Cardiac septum (tissue), 1 donor: ENCODE results near the gene ZC3H11A. TPM values are rescaled to one million over a fixed set of nuclear protein-coding genes. Genes with fewer than 3 reads are reported as not detected.
"Not testable (repeated sequence)": the region's sequence is repeated elsewhere in the genome, so short reads cannot be mapped to it uniquely, and the experiment has no call there.

ENCODE experiments used
- DNase-seq: peaks from one replicate; pipeline ENCODE4 v3.0.0-alpha.2; 2020; ENCODE audit warnings: low spot score
- intact Hi-C: fragments of 100-400 bp; cut with DNase I; formaldehyde crosslinking; loops from one replicate; pipeline ENCODE4 v1.14.0; 2022
- long read RNA-seq: library from polyadenylated mRNA; unstranded; transcript quantifications from one replicate; pipeline ENCODE4 v2.0.0, GENCODE V29; 2021
- total RNA-seq: library from RNA; stranded (reverse); fragmentation: NEBNext Ultra II Directional; extraction: Animal tissue kit (Norgen Biotek cat#: 25700); gene quantifications from one replicate; pipeline ENCODE4 v1.2.1, GENCODE V29; 2021
- donor health status: DM: no; HTN: no; CAD: no.

Gene ZC3H11A
- 46.9 TPM for total RNA-seq
- long read RNA-seq, full-length matches to known transcripts: 4 of 22 reads
- long read RNA-seq, partial matches to known transcripts: 7 of 22 reads
- long read RNA-seq, other reads (novel, unspliced or antisense): 11 of 22 reads

GRCh38 chr1:203795441-203796235, at the start of gene ZC3H11A, which contains the start of gene ZBED6:
ZC3H11A (plus strand) TSS chr1:203795623; CDS start chr1:203817071, 21,448 bp downstream.
ZBED6 (plus strand) TSS chr1:203795623; CDS start chr1:203797523, 1,900 bp downstream.
- intact Hi-C loops: loop anchor here (5.0 kb wide), 1 partner anchor 168 kb away; the partner anchor contains the start of gene ATP2B4
- peak; percentile 100 for DNase-seq

GRCh38 chr1:203746281-203746680, 49.1 kb upstream of the ZC3H11A start:
- no peak for DNase-seq

DNA sequence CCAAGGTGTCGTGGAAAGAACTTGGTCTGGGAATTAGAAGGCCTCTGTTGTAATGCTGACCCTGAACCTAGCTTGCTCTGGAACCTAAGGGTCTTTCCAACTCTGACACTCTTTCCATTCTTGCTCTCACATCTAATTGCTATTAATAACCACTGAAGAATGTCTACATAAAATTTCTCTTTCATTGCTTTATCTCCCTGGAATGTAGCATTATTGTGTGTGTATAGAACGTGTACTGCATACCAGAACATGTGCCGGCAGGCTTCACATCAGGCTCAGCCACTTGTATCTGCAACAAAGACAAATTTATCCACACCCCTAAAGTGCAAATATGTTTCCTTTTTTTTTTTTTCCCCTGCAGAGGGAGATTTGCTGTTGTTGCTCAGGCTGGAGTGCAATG, 44.4 kb upstream of the ZC3H11A start:
- intact Hi-C loops: no loop called here
- no peak for DNase-seq

More at GRCh38 chr1:203746281-203746680, 49.1 kb upstream of the ZC3H11A start:
- intact Hi-C loops: no loop called here

GRCh38 chr1:203751618-203752361, 43.6 kb upstream of the ZC3H11A start:
- intact Hi-C loops: not testable (repeated sequence)

DNA sequence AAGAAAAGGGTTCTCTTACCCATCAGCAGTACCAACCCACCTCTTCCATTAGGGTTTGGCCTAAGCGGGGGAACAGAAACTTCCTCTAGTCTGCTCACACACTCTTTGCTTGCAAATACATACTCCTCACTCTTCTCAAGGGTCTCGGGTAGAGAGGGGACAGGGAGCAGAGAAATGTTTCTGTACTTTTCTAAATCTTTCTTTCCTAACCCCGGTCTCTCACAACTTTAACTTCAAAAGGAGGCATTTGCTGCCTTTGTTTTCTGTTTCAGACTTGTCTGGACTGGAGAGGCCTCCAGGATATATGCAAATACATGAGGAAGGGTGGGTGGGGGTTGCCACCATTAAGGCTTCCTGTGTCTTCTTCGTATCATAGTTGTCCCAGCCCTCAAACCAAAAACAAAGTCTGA, 41.0 kb upstream of the ZC3H11A start:
- DNase-seq: no peak
- intact Hi-C loops: no loop called here

More at GRCh38 chr1:203751618-203752361, 43.6 kb upstream of the ZC3H11A start:
- not testable (repeated sequence) for DNase-seq

DNA sequence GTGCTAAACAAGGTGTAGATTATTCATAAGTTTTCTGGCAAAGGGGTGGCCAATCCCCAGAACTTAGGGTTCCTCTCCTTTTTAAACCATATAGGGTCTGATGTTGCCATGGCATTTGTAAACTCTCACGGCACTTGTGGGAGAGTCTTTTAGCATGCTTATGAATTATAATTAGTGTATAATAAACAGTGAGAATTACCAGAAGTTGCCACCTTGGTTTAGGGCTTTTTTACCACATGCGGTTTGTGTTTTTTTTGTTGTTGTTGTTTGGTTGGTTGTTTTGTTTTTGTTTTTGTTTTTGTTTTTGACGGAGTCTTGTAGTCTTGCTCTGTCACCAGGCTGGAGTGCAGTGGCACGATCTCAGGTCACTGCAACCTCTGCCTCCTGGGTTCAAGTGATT, 39.4 kb upstream of the ZC3H11A start:
- intact Hi-C loops: no loop called here

DNA sequence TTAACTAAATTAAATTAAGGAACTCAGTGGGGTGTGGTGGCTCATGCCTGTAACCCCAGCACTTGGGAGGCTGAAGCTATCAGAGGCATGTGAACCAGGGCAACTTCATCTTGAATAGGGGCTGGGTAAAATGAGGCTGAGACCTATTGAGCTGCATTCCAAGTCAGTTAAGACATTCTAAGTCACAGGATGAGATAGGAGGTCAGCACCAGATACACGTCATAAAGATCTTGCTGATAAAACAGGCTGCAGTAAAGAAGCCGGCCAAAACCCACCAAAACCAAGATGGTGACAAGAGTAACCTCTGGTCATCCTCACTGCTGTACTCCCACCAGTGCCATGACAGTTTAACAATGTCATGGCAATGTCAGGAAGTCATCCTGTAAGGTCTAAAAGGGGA, 36.7 kb upstream of the ZC3H11A start:
- intact Hi-C loops, DNase-seq: not testable (repeated sequence)

More for the DNA sequence above, 39.4 kb upstream of the ZC3H11A start:
- DNase-seq: no peak

GRCh38 chr1:203760506-203760905, 34.9 kb upstream of the ZC3H11A start:
- DNase-seq: no peak
- intact Hi-C loops: no loop called here

GRCh38 chr1:203761958-203762357, 33.5 kb upstream of the ZC3H11A start:
- intact Hi-C loops: not testable (repeated sequence)

DNA sequence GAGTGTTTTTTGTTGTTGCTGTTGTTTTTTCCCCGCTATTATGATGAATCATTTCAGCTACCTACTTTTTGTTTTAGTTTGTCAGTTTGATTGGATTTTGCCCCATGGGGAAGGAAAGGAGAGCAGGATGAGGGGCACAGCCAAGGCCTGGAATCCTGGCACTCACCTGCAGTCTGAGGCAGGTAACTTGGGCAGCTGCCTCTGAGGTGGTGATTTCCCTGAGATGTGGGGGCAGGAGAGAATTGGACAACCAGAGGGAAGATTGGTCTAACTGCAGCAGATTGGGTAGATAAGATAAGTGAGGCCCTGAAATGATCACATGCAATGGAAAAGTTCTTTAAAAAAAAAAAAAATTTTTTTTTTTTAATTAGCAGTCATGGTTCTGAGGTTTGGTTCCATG, 31.9 kb upstream of the ZC3H11A start:
- DNase-seq: no peak

More at GRCh38 chr1:203761958-203762357, 33.5 kb upstream of the ZC3H11A start:
- not testable (repeated sequence) for DNase-seq

DNA sequence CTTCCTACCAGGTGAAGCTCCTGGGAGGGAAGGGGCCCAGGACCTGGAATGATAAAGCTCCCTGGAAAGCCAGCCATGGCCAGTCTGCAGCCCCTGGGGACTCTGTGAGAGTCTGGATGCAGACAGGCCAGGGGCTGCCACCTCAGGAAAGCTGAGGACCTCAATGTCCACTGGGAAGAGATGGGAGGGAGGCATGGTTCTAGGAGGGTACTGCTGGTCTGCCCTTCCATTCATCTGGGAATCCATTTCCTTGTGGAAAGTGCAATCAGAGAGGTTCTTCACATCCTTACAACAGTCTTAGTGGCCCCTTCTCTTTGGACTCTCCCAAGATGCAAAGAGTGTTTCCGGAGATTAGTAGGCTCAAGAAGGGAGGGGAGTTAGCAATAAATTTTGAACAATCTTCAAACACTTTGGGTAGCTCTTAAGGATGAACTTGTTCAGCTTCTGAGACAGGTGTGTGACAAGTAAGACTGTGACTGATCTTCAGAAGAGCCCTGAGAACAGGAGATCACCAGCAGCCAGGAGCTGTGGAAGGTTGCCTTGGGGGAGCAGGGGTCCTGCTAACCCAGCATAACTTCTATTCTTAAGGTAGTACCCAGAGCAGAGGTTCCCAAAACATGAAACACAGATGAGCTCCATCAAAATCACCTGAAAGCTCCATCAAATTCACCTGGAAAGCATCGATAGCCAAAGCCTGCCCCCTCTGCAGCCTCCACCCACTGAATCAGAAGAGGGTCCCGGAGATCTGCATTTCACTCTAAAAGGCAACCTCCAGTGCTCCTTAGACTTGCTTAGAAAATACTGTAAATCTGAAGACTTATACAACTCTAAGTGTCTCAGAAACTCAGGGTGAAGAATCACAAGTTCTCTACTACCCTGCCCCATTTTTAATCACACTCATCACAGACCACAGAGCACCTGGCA, 31.1 kb upstream of the ZC3H11A start:
- intact Hi-C loops: no loop called here
- DNase-seq: no peak

More for the DNA sequence above, 31.9 kb upstream of the ZC3H11A start:
- intact Hi-C loops: no loop called here

DNA sequence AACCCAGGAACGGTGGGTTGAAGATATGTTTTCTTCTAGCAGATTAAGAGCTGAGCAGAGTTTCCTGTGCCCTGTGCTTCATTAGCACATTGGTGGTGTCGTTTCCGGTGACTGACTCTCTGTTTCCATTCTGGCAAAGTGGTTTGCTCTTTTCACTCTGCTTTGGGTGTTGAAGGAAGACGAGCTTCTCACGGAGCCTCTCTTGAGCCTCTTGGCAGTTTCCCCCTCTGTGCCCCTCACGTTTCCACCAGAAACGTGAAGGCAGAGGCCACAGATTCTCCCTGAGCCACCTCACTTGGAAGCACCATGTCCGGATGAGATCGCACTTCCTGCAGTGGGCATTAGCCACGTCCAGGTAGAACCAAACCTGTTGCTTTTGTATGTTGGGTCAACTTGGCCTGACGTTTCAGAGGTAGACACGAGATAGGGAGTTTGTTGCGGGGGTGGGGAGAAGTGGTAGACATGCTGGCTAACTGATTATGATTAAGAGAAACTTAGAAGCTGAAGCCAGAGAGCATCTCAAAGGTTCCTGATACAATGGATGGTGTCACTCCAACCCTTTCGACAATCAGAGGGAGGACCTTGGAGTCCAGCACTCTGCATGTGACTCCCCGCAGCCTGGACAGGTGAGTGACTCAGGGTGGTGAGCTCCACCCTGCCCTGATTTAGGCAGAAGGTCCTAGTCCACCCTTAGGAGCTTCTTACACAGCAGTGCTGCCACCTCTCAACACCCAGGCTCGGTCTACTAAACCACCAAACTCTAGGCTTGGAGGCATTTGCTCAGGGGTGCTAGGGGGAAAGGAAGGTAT, 30.2 kb upstream of the ZC3H11A start, which contains the start of gene LAX1:
Gene LAX1 (plus strand): TSS at position 155 of the 809 bp plus-strand sequence. CDS start 383 bp downstream, at position 538.
- no peak for DNase-seq
- intact Hi-C loops: no loop called here

- intact Hi-C loops: no loop called here
Observed at GRCh38 chr1:203768256-203768655, 27.2 kb upstream of the ZC3H11A start.

DNA sequence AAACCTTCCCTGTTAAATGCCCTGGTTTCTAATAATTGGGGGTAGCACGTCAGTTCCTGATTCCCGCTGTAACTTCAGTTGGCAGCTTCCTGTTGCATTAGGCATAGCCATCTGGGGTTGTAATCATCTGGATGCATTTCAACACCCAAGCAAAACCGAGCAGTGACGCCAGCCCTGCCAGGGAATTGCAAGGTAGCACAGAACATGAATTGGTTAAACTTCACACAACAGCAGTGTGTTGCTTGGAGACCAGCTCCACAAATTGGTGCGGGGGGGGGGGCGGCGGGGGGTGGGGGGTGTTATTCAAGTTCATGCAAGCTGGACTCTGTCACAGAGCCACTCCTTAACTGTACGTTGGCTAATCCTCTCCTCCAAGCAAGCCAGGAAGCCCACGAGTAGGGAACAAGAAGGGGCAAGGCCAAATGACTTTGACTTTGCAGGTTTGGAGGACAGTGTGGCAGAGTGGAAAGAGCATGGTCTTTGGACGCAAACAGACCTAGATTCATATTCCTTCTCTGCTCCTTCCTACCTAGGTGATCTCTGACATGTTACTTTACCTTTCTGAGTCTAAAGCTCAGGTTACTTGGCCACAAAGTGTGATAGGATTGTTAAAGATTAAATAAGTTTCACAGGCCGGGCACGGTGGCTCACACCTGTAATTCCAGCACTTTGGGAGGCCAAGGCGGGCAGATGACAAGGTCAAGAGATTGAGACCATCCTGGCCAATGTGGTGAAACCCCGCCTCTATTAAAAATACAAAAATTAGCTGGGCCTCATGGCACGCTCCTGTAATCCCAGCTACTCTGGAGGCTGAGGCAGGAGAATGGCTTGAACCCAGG, 25.7 kb upstream of the ZC3H11A start:
- intact Hi-C loops: no loop called here
- DNase-seq: no peak

More at GRCh38 chr1:203768256-203768655, 27.2 kb upstream of the ZC3H11A start:
- DNase-seq: no peak

DNA sequence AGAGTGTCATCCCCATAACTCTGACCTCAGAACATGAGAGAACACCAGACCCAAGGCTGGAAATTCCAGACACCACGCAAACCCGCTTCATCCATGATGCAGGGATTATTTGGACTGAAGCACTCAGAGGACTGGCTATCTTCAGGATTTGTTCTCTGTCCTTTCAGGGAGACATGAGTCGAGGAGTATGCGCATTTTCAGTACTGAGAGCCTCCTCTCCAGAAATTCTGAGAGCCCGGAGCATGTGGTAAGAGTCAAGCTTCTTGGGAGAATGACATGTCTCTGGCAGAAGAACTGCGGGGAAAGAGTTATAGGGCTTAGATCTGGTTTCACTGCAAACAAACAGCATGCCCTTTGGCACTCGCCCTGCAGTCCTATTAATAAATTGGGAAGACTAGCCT, 23.5 kb upstream of the ZC3H11A start:
- intact Hi-C loops: no loop called here
- DNase-seq: no peak

- no peak for DNase-seq
- intact Hi-C loops: no loop called here
Observed at GRCh38 chr1:203772836-203773235, 22.6 kb upstream of the ZC3H11A start.

DNA sequence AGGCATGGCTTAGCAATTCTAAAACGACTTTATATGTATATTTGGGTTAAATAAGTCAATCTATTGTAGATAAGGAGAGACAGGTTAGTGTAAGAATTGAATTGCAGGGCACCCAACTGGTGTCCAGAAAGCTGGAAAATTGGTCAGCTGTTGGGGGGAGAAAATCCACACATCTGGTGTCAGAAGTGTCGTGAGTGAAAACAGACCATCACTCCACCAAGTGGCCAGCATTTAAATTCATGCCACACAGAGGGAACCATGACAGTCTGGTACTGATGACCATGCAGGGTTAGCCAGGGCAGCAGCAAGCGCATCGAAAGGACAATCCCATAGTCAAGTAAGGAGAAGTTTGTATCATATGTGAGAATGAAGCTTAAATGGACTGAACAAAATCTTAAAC, 18.8 kb upstream of the ZC3H11A start:
- intact Hi-C loops: no loop called here
- no peak for DNase-seq
